CD4-positive, alpha-beta T cell treated with Interleukin-6 for 4 hours (primary cell): ENCODE measurements around the gene CAPG.
"Not testable (repeated sequence)": the region's sequence is repeated elsewhere in the genome, so short reads cannot be mapped to it uniquely, and the experiment has no call there.

ENCODE experiments used
- DNase-seq: peaks from one replicate; pipeline ENCODE4 v3.0.0-alpha.2; 2020; ENCODE audit warnings: mixed read lengths

The CAPG gene

GRCh38 chr2:85409845-85410583 lies at the start of gene CAPG:
Gene CAPG, minus strand, starts transcription at chr2:85410366. Its CDS starts 8,221 bp downstream, at chr2:85402145.
- DNase-seq: peak; percentile 65

- no peak for DNase-seq
Observed at GRCh38 chr2:85459771-85460170, 49.6 kb upstream of the CAPG start.

GRCh38 chr2:85458601-85459563 lies 48.7 kb upstream of the CAPG start:
- DNase-seq: no peak

- no peak for DNase-seq
Observed at GRCh38 chr2:85457877-85458316, 47.7 kb upstream of the CAPG start.

- DNase-seq: no peak
Observed at GRCh38 chr2:85457043-85457442, 46.9 kb upstream of the CAPG start.

- DNase-seq: no peak
Observed at GRCh38 chr2:85455552-85456090, 45.5 kb upstream of the CAPG start.

GRCh38 chr2:85453571-85453970 lies 43.4 kb upstream of the CAPG start:
- no peak for DNase-seq

GRCh38 chr2:85452237-85452636 lies 42.1 kb upstream of the CAPG start:
- no peak for DNase-seq

GRCh38 chr2:85449214-85449588 lies 39.0 kb upstream of the CAPG start:
- DNase-seq: no peak

- no peak for DNase-seq
Observed at GRCh38 chr2:85448461-85449213, 38.5 kb upstream of the CAPG start.

- no peak for DNase-seq
Observed at GRCh38 chr2:85447222-85447585, 37.0 kb upstream of the CAPG start.

GRCh38 chr2:85446296-85447221 lies 36.4 kb upstream of the CAPG start:
- no peak for DNase-seq

- no peak for DNase-seq
Observed at GRCh38 chr2:85445316-85446295, 35.4 kb upstream of the CAPG start.

- no peak for DNase-seq
Observed at GRCh38 chr2:85444629-85445172, 34.5 kb upstream of the CAPG start.

GRCh38 chr2:85441864-85442263 lies 31.7 kb upstream of the CAPG start:
- no peak for DNase-seq

- DNase-seq: no peak
Observed at GRCh38 chr2:85440729-85441128, 30.6 kb upstream of the CAPG start.

GRCh38 chr2:85439986-85440385 lies 29.8 kb upstream of the CAPG start:
- DNase-seq: peak; percentile 19

GRCh38 chr2:85439569-85439968 lies 29.4 kb upstream of the CAPG start:
- DNase-seq: not testable (repeated sequence)

- no peak for DNase-seq
Observed at GRCh38 chr2:85439025-85439472, 28.9 kb upstream of the CAPG start.
